ENCODE data around the gene MRPL19. TPM values are rescaled to one million over a fixed set of nuclear protein-coding genes. Genes with fewer than 3 reads are reported as not detected.
"Not testable (repeated sequence)": the region's sequence is repeated elsewhere in the genome, so short reads cannot be mapped to it uniquely, and the experiment has no call there.

MRPL19 gene
- total and polyA plus RNA-seq, 2 experiments from 2014 or later, result 54.6 to 59.7 TPM

- TF ChIP-seq, protein P1, sequence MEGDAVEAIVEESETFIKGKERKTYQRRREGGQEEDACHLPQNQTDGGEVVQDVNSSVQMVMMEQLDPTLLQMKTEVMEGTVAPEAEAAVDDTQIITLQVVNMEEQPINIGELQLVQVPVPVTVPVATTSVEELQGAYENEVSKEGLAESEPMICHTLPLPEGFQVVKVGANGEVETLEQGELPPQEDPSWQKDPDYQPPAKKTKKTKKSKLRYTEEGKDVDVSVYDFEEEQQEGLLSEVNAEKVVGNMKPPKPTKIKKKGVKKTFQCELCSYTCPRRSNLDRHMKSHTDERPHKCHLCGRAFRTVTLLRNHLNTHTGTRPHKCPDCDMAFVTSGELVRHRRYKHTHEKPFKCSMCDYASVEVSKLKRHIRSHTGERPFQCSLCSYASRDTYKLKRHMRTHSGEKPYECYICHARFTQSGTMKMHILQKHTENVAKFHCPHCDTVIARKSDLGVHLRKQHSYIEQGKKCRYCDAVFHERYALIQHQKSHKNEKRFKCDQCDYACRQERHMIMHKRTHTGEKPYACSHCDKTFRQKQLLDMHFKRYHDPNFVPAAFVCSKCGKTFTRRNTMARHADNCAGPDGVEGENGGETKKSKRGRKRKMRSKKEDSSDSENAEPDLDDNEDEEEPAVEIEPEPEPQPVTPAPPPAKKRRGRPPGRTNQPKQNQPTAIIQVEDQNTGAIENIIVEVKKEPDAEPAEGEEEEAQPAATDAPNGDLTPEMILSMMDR (IDR thresholded peaks at IDR 0.05; ENCODE audit: low read depth, low read length), result peak; percentile 34
- H3K27ac ChIP-seq, result peak within 1 kb of the TSS; percentile 88
- H3K4me3 ChIP-seq, result peak within 1 kb of the TSS; percentile 40
- H3K27me3 ChIP-seq, result no peaks in the 10 kb centered on the region
- peak; percentile 82 to 94 for DNase-seq (ENCODE audit: low read depth in 1 of 2, low spot score in 1 of 2)
- H3K9me3 ChIP-seq (ENCODE audit: low read depth), result no peaks in the 10 kb centered on the region
- no peaks in the 10 kb centered on the region for H3K36me3 ChIP-seq
- peaks cover 21% of the 10 kb centered on the region for H3K4me1 ChIP-seq (ENCODE audit: low read depth)
These were observed 64.1 kb downstream of the MRPL19 start, which contains the start of gene GCFC2 for GRCh38 chr2:75710577-75711253. TSS of gene GCFC2 (minus strand) at chr2:75710915. CDS start at chr2:75710855, 60 bp downstream.

DNA sequence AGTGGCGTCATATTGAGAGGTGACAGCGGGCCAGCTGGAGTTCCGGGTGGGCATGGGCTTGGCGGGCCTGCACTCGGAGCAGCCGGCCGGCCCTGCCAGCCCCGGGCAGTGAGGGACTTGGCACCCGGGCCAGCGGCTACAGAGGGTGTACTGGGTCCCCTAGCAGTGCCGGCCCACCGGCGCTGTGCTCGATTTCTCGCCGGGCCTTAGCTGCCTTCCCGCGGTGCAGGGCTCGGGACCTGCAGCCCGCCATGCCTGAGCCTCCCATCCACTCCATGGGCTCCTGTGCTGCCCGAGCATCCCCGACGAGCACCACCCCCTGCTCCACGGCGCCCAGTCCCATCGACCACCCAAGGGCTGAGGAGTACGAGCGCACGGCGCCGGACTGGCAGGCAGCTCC, 65.0 kb downstream of the MRPL19 start:
- H3K36me3 ChIP-seq; DNase-seq (ENCODE audit: low read depth in 1 of 2, low spot score in 1 of 2); H3K27me3 ChIP-seq; H3K4me3 ChIP-seq; H3K9me3 ChIP-seq (ENCODE audit: low read depth): not testable (repeated sequence)
- H3K4me1 ChIP-seq (ENCODE audit: low read depth), result peaks cover 14% of the 10 kb centered on the region
- peak overlapping the region; percentile 88 for H3K27ac ChIP-seq

GRCh38 chr2:75716406-75716805, 69.8 kb downstream of the MRPL19 start:
- TF ChIP-seq, protein P1 (IDR thresholded peaks at IDR 0.05; ENCODE audit: low read depth, low read length), result peak; percentile 7
- Histone ChIP-seq H3K36me3 (no peaks in the 10 kb centered on the region), H3K4me3 (no peak overlapping the region), H3K9me3 (ENCODE audit: low read depth) (no peaks in the 10 kb centered on the region), H3K4me1 (ENCODE audit: low read depth) (no peaks in the 10 kb centered on the region), H3K27me3 (no peaks in the 10 kb centered on the region), H3K27ac (no peak overlapping the region)
- DNase-seq (ENCODE audit: low read depth in 1 of 2, low spot score in 1 of 2), result peak in 1 of 2 donors; percentile 20

DNA sequence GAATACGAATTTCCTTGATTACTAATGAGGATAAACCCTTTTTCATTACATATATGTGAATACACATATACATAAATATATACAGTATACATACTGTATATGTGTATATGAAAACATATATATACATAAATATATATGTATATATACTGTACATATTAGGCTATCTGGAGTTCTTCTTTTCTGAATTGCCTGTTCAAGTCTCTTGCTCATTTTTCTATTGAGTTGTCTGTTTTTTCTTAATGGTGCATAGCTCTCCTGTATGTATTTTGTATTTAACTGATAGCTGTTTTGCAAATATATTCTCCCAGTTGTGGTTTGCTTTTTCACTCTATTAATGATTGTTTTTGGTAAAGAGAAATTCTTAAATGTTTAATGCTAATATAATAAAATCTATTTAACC, 73.0 kb downstream of the MRPL19 start:
- TF ChIP-seq, protein P1 (IDR thresholded peaks at IDR 0.05; ENCODE audit: low read depth, low read length), result no peak
- Histone ChIP-seq H3K9me3 (ENCODE audit: low read depth) (no peaks in the 10 kb centered on the region), H3K4me1 (ENCODE audit: low read depth) (no peaks in the 10 kb centered on the region), H3K36me3 (no peaks in the 10 kb centered on the region), H3K4me3 (no peak overlapping the region), H3K27ac (no peak overlapping the region), H3K27me3 (no peaks in the 10 kb centered on the region)
- no peak for DNase-seq (ENCODE audit: low read depth in 1 of 2, low spot score in 1 of 2)

DNA sequence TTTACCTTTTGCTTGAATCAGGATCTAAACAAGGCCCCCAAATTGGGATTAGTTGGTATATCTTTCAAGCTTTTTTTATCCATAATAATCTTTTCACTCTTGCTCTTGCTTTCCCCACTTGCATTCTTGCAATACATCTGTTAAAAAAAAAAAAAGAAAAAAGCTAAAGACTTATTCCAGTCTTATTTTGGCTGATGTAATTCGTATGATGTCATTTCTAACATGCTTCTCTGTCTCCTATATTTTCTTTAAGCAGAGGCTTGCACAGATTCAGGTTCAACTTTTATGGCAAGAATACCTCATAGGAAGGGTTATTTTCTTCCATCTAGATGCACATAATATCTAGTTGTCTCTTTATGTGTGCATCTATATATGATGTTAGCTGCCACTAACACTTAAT, 73.9 kb downstream of the MRPL19 start:
- H3K36me3 ChIP-seq, result no peaks in the 10 kb centered on the region
- H3K27me3 ChIP-seq, result no peaks in the 10 kb centered on the region
- no peak overlapping the region for H3K27ac ChIP-seq
- DNase-seq (ENCODE audit: low read depth in 1 of 2, low spot score in 1 of 2), result no peak
- no peaks in the 10 kb centered on the region for H3K9me3 ChIP-seq (ENCODE audit: low read depth)
- H3K4me1 ChIP-seq (ENCODE audit: low read depth), result no peaks in the 10 kb centered on the region
- no peak overlapping the region for H3K4me3 ChIP-seq
- TF ChIP-seq, protein P1 (IDR thresholded peaks at IDR 0.05; ENCODE audit: low read depth, low read length), result no peak

DNA sequence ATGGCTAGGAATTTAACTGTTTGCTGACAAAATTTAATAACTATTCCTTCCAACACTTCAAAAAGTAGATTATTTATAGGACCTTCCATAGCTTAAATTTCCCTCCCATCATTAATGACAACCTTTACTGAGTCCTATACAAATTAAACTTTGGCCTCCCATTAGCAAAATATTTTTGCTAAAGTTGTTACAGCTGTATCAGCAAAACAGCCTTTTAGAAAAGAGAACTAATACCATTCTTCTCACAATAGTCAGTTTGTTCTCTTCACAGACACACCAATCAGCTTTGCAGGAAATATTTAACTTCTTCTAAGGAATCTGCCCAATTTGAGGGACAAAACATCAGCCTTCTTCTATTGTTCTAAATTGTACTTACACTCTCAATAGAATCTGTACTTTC, 76.1 kb downstream of the MRPL19 start:
- no peaks in the 10 kb centered on the region for H3K36me3 ChIP-seq
- H3K4me1 ChIP-seq (ENCODE audit: low read depth), result no peaks in the 10 kb centered on the region
- TF ChIP-seq, protein P1 (IDR thresholded peaks at IDR 0.05; ENCODE audit: low read depth, low read length), result no peak
- no peaks in the 10 kb centered on the region for H3K27me3 ChIP-seq
- no peaks in the 10 kb centered on the region for H3K9me3 ChIP-seq (ENCODE audit: low read depth)
- no peak overlapping the region for H3K27ac ChIP-seq
- no peak for DNase-seq (ENCODE audit: low read depth in 1 of 2, low spot score in 1 of 2)
- no peak overlapping the region for H3K4me3 ChIP-seq

Data from cardiac muscle cell (in vitro differentiated cells and primary cell).